ENCODE results near the gene CALML5.
"Not testable (repeated sequence)": the region's sequence is repeated elsewhere in the genome, so short reads cannot be mapped to it uniquely, and the experiment has no call there.

The CALML5 gene

DNA sequence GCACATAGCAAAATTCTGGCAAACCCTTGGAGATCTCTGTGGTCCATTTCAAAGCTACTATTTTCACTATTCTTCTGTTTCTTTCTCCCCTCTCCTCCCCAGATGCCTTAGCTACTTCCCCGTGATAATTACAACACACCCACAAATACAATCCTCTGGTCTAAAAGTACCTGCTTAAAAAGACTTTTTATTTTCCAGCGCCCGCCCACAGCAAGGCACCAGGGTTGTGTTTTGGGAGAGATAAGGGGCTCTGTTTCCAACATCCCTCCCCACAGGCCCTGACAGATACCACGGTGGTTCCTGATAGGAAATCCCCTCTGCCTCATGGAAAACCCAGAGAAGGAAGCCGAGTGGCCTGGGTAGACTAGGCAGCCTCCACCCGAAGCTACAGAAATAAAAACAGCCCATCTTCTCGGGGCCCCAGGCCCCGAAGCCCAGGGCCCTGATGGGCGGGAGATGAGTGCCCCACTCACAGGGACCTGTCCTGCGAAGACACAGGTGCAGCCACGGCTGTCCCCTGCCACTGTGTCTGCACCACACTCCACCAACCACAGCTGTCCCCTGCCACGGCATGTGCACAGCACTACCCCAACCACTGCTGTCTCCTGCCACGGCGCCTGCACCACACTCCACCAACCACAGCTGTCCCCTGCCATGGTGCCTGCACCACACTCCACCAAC, 19.7 kb downstream of the CALML5 start:
- DNase-seq: no peak

DNA sequence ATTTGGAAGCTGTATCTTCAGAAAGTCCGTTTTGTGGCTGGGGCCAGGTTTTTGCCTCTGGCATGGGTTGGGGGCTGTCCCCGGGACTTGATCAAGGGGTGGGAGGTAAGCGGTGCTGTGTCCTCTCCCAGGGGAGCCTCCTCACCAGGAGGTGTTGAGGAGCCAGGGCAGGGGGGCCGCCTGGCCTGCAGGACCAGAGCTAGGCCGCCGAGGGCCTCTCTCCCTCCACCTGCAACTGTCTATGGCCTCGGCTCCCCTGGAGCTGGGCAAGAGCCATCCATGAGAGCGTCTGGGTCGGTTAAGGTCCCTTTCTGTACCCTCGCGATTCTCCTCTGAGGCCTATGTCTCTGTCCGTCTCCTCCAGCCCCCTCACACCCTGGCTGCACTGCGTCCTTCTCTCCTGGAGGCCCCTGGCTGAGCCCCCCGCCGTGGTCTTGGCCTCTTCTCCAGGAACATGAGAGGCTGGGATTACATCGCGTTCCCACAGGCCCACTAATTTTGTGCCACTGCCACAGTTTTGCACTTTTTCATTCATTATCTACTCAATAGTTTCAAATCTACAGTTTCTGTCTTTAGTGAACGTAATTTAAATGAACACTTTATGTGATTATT, 20.6 kb downstream of the CALML5 start:
- DNase-seq: no peak

DNA sequence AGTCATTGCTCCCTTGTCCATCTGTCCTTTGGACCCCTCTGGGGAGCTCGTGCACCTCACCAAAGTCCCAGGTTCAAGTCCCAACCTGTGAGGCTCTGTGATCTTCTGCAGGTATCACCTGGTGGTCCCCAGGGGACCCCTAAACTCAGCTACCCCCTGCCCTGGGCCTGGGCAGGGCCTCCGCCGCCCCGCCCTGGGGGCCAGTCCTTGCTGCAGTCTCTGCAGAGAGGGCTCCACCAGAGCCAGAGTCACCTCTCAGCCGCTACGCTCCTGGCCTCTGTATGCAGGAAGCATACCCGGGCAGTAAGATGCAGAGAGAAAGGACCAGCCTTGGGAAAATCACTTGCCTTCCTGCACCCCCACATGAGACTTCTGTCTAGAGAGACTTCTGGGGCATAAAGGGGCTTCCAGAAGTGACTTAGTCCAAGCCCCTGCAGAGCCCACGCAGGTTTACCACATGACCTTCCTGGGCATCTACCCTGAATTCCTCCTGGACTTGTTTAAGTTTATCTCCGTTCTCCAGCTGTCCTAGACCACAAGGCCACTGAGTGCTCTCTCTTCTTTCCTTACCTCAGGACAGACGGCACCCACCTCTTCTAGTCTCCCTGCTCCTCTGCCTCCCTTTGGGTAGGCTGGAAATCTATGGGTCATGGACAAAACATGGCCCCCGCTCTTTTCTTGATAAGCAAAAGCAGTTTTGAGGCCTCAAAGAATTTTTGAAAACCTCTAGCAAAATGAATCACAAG, 21.2 kb downstream of the CALML5 start:
- no peak for DNase-seq

DNA sequence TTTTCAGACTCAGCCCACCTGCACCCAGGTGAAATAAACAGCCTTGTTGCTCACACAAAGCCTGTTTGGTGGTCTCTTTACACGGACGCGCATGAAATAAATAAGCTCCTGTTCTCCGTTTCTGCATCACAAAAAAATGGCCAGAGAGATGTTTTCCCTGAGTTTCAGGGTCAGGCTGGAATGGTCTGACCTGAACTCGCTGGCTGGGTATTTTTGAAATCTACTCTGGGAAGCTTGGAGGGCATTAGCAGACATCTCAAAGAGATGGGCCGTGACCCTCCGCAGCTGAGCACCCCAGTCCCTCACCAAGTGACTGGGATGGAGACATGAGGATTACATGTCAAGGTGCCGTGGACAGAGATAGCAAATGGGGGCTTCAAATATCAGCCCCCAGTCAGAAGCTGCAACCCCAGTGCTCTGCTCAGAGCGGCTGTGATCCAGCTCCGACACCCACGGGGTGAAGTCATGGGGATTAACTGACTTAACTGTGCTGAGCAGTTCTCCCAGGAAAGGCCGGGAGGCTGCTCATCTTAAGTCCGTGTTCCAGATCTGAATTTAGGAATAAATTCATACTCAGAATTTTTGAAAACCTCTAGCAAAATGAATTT, 22.3 kb downstream of the CALML5 start:
- no peak for DNase-seq

DNA sequence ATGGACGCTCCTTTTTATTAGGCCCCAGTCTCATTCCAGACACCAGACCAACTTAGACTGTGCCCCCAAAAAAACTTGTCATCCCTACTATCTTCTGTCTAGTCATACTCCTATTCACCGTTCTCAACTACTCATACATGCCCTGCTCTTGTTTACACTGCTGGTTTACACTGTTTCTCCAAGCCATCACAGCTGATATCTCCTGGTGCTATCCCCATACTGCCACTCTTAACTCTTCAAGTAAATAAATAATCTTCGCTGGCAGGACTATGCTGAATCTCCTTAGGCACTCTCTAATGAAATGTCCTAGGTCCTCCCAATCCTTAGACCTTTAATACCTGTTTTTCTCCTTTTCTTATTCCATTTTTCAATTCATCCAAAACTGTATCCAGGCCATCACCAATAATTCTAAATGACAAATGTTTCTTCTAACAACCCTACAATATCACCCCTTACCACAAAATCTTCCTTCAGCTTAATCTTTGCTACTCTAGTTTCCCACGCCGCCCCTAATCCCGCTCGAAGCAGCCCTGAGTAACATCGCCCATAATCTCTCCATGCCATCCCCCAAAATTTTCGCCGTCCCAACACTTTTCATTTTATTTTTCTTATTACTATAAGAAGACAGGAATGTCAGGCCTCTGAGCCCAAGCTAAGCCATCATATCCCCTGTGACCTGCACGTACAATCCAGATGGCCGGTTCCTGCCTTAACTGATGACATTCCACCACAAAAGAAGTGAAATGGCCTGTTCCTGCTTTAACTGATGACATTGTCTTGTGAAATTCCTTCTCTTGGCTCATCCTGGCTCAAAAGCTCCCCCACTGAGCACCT, 23.2 kb downstream of the CALML5 start:
- DNase-seq: not testable (repeated sequence)

DNA sequence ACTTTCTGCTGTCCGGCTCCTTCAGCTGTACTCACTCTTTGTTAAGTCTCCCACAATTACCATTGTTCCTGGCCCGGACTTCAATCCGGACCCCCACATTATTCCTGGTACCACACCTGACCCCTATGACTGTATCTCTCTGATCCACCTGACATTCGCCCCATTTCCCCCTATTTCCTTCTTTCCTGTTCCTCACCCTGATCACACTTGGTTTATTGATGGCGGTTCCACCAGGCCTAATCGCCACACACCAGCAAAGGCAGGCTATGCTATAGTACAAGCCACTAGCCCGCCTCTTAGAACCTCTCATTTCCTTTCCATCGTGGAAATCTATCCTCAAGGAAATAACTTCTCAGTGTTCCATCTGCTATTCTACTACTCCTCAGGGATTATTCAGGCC, 24.3 kb downstream of the CALML5 start:
- DNase-seq: not testable (repeated sequence)

DNA sequence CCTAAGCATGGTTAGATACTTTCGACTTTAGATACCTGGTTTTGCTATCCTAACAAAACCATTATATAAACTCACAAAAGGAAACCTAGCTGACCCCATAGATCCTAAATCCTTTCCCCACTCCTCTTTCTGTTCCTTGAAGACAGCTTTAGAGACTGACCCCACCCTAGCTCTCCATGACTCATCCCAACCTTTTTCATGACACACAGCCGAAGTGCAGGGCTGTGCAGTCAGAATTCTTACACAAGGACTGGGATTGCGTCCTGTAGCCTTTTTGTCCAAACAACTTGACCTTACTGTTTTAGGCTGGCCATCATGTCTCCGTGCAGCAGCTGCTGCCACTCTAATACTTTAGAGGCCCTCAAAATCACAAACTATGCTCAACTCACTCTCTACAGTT, 24.7 kb downstream of the CALML5 start:
- not testable (repeated sequence) for DNase-seq

DNA sequence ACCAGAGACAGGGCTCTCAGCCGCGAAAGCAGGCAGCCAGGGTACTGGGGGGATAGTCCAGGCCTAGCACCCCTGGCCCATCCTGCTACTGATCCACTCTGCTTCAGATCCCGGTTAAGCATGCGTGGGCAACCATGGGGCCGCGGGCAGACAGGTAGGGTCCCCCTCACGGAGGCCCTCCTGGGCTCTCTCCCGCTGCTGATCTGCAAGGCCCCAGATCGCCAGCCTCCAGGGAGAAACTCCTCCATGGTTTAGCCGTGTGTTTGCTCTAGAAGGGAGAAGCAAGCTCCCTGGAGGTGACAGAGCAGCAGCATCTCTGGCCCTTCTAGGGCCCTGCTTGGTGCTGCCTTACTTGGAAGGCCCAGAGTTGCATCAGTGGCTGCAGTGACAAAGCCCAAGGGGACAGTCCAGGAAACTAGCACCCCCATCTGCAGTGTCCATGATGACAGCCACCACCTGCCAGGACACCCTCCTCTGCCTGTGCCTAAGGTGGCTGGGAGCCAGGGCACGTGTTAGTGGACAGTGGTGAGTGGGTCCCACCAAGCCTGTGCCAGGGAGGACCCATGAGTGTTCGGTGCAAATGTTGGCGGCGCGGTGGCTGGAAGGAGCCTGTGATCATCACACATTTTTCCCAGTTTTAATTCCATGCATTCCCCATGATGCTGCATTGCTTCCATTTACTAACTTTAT, 29.2 kb downstream of the CALML5 start:
- DNase-seq: no peak

DNA sequence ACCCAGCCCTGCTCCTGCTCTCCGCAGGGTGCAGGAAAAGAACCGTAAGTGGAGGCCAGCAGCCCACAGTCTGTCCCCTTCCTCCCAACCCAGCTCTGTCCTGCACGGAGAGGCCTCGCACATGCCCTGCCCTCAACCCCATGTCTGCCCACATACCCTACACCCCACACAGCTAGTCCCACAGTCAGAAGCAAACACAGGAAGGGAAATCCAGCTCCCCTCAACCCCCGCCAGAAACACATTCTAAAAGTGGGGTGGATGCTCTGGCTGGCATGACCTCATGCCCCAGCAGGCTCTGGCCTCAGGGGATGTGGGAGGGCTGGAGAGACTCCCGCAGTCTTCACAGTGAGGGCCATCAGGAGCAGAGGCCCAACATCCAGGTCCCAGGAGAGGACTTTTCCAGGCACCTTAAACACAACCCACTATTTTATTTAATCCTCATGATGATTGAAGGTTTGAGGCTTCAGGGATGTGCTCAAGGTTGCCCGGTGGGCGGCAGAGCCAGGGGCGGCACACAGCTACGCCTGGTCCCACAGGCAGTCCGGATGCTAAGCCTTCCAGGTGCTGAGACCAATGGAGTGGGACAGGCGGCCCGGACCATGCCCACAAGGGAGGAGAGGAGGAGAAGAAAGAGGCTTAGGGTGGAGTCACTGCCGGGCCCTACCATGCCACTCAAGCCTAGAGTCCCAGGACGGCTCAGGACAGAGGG, 29.9 kb downstream of the CALML5 start:
- DNase-seq: no peak

DNA sequence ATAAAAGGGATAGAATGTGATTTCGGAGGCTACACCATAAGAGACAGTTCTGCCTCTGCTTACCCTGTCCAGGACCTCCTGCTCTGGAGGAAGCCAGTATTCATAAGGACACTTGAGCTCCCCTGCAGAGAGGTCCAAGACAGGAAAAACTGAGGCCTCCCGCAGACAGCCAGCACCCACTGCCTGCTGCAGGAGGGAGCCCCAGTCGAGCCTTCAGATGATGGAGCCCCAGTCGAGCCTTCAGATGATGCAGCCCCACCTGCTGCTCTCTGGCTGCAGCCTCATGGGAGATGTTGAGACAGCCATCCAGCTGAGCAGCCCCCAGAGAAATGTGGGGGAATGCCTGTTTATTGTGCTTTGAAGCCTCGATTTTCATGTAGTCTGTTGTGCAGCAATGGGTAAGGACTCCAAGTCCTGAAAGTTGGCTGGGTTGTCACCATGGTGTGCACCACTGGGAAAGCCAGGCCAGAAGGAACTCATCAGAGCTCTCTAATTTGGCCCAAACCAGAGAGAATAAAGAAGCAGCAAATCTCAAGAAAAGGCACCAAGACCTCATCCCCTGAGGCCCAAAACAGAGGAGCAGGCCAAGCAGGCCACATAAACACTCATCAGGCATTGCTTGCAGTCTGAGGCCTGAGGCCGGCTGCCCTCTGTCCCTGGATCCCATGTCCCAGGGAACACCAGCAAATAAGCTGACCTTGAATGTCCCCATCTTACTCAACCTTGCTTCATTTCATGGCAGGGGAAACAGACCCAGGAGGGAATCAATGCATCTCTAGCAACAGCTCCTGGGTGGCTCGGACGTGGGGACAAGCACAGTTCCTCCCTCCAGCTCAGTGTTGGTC, 30.9 kb downstream of the CALML5 start:
- no peak for DNase-seq

DNA sequence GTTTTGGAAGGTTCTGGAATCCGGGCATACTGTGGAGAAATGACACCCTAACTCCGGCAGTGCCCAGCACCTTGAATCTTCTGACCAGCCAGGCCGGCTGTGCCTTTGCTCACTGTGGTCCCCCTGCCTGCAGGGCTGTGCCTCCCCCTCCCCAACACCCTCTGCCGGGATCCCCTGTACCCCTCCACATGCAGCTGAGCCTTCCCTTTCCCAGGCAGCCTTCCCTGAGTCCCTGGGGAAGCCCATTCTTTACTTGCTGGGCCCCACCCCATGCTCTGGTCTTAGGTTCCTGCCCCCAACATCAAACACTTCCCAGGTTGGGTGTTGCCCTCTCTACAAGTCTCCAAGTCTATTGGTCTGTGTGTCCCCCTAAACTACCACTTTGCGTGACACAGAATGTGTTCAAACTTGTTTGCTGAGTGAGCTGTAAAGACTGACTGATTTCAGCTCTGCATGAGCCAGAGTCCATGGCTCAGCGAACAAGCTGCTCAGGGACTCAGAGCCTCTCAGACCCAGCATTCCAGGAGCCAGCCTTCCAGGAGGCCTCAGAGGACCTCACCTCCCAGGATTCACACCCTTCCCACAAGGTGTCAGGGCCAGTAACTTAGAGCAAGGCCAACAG, 31.6 kb downstream of the CALML5 start:
- no peak for DNase-seq

DNA sequence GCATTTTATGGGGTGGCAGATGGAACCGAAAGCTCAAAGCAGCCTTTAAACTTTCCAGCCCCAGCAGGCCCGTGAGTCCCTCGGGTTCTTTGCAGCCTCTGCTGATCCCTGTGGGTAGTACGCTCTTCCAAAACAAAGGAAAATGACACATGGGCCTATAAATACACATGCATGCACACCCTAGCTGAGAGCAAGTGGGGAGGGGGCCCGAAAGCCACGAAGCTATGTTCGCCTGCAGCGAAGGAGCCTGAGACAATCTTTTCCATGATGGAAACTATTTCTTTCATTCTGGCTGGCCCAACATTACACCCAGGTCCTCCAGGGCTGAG, 32.2 kb downstream of the CALML5 start:
- DNase-seq: no peak

DNA sequence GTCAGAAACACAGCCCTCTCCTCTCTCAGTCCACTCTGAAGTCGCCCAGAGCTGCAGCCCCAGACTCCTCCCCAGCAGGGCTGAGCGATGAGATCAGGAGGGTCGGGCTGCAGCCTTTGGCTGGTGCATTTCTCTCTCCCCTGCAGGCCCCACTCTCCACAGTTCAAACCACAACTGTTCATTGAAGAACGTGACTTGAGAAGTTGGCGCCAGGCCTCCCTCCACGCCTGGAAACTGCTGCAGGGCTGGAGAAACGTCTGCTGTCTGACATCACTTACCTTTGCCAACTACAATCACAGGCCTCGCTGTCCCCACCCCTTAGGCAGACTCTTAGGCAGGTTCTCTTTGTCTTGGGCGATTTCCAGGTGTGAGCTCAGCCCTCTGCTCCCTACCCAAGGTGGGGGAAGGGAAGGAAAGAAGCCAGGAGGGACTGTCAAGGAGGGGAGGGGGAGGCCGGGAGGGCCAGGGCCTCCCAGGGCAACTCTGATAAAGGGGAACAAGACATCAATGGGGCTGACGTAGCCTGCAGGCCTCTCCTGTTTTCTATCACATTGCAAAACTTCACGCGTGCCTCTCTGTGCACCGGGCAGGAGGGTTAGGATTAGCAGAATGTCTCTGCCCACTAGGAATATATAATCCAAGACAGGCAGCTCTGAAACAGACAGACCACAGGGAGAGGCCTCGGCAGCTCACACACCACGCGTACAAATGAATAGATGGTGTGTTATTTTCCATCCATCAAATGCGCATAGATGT, 32.7 kb downstream of the CALML5 start:
- DNase-seq: no peak

DNA sequence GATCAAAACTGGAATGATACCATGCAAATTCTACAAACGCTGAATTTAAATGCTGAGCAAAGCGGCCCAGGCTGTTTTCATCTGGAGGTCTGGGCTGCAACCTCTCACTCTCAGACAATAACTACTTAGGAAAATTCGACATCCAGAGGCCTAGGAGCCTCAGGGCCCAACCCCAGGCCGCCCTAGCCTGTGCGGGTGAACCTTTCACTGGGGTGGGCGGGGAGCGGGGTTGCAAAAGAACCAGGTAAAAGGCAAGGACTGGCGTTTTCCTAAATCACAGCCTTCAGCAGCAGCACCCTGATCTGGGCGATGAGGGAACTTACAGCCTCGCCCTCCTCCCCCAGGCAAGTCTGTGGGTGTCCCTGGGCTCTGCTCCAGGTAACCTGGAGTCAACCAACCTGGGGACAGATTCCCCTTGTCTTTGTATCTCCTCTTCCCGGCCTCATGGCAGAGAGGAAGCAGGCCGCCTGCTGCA, 33.4 kb downstream of the CALML5 start:
- no peak for DNase-seq

DNA sequence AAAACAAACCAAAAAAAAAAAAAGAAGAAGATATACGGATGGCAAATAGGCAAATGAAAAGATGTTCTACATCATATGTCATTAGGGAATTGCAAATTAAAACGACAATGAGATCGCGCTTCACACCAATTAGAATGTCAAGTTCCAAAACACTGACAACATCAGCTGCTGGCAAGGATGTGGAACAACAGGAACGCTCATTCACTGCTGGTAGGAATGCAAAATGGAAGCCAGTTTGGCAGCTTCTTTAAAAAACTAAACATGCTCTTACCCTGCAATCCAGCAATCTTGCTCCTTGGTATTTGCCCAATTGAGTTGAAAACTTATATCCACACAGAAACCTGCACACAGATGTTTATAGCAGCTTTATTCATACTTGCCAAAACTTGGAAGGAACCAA, 34.8 kb downstream of the CALML5 start:
- no peak for DNase-seq

DNA sequence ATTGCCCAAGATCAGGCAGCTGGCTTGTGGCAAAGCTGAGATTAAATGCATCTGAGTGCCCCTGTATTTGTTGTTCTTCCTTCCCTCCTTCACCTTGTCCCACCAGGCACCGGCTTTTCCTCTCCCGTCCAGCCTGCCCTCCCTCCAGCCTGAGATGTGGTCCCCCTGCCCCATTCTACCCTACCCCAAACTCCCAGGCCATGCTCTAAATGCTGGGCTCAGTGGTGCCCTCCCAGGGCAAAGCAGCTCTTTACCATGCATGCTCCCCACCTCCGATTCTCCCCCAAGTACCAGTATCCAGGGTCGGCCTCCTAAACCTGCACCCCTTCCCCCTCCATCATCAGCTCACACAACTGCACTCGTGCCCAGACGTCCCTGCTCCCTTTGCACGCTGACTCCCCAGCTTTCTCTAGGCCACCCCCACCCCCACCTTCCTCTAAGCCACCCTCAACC, 36.5 kb downstream of the CALML5 start:
- DNase-seq: no peak

DNA sequence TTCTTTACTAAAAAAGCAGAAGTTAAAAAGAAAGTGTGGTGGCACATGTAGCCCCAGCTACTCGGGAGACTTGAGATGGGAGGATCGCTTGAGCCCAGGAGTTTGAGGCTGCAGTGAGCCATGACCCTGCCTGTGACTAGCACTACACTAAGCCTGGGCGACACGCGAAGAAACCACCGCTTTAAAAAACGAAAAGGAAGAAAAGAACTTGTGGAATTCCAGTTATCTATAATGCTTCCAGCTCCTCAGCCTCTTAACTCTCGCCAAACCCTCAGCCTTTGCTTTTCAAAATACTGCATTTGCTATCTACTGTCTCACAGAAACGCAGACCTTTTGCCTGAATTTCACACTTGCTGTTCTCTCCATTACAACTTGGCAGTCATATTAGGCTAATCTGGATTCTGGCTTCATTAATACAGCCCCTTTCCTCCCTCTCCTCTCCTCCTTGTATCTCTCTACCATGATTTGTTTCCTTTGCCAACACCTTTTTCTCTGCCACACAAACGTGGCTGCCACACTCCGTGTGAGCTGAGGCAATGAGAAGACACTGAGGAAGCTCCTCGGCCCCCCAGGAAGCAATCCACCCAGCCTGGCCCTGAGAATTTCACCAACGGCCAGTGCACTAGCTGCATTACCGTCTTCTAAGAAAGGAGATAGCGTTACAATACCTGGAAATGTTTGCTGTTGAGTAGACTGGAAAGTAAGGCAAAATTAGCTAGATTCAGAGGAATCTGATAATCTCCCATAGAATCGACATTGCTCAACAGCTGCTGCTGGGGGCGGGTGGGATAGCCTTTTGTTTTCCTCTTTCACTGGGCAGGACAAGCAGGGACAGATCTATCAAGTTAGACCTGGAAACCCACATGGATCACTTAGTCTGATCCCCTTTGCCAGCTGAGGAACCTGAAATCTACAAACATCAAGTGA, 37.2 kb downstream of the CALML5 start:
- no peak for DNase-seq

DNA sequence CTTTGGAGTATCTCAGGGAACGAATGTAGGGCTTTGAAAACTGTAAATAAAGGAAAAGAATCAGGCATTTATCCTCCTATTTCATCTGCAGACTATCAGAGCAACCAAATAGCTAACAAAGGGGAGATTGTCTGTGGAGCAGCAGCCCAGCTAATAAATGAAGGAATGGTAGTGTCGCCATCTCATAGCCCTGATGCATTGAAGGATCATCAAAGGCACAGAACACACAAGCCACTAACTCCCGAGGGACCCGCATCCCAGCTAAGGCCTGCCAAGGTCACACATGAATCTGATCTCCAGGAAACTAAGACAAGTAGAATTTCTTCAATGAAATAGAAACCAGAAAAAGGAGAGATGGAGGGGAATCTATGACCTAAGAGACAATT, 38.2 kb downstream of the CALML5 start:
- no peak for DNase-seq

Measured in NCI-H2227 treated with DMSO at 0.1 percent for 48 hours (cell line).